Mucosa of rectum (tissue), 2 donors: Measurements from ENCODE around the gene B9D1.

Experiments used
- H3K27ac ChIP-seq, 2 donors: one replicate each; pipeline ENCODE4 v1.7.0; 2013; ENCODE audit warnings: inconsistent platforms in 2 of 2, low read depth in 2 of 2, low read length in 2 of 2
- H3K27me3 ChIP-seq, 2 donors: one replicate each; pipeline ENCODE4 v1.7.0; 2013; ENCODE audit warnings: low read length in 2 of 2; ENCODE audit not compliant: control insufficient read depth in 2 of 2, insufficient read depth in 2 of 2
- H3K36me3 ChIP-seq, 2 donors: one replicate each; pipeline ENCODE4 v1.7.0; 2013; ENCODE audit warnings: low read length in 2 of 2; ENCODE audit not compliant: control insufficient read depth in 2 of 2, insufficient read depth in 2 of 2
- H3K4me1 ChIP-seq, 2 donors: one replicate each; pipeline ENCODE4 v1.7.0; 2013; ENCODE audit warnings: low read length in 2 of 2, mild to moderate bottlenecking in 1 of 2; ENCODE audit not compliant: control insufficient read depth in 2 of 2, insufficient read depth in 2 of 2
- H3K4me3 ChIP-seq, 2 donors: one replicate each; pipeline ENCODE4 v1.7.0; 2013; ENCODE audit warnings: low read length in 2 of 2
- H3K9ac ChIP-seq, 2 donors: one replicate each; pipeline ENCODE4 v1.7.0; 2013; ENCODE audit warnings: low read length in 2 of 2, low read depth in 1 of 2, mild to moderate bottlenecking in 1 of 2
- H3K9me3 ChIP-seq, 2 donors: one replicate each; pipeline ENCODE4 v1.7.0; 2013; ENCODE audit warnings: low read length in 2 of 2; ENCODE audit not compliant: control insufficient read depth in 2 of 2
- donor health status: healthy.
- donor health status: Normal muscosa, but diverticular disease.

B9D1 gene

DNA sequence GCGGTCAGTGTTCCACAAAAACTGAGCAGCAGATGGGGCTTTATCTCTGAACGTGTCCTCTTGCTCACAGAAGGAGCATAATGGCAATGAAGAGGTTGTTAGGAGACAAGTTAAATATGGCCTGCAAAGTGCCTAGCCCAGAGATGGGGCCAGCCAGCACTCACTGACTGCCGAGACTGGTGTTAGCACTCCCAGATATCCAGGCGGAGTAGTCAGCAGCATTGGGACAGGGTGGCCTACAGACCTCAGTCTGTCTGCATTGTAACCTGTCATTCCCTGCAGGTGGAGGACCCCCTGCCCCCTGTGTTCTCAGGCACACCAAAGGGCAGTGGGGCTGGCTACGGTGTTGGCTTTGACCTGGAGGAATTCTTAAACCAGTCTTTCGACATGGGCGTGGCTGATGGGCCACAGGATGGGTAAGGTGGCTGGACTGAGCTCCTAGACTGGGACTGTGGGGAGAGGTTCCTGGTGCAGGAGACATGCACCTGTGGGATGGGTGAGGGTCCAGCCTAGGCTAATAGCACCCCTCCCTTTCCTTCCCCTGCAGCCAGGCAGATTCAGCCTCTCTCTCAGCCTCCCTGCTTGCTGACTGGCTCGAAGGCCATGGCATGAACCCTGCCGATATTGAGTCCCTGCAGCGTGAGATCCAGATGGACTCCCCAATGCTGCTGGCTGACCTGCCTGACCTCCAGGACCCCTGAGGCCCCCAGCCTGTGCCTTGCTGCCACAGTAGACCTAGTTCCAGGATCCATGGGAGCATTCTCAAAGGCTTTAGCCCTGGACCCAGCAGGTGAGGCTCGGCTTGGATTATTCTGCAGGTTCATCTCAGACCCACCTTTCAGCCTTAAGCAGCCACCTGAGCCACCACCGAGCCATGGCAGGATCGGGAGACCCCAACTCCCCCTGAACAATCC, 20.3 kb upstream of the B9D1 start:
- H3K9me3 ChIP-seq: no peaks in the 10 kb centered on the region
- no peak overlapping the region for H3K9ac ChIP-seq
- H3K4me1 ChIP-seq: peaks cover 41% of the 10 kb centered on the region in 2 donors
- H3K4me3 ChIP-seq: no peak overlapping the region
- H3K27me3 ChIP-seq: no peaks in the 10 kb centered on the region
- peaks cover 40 to 44% of the 10 kb centered on the region in 2 donors for H3K36me3 ChIP-seq
- H3K27ac ChIP-seq: peak overlapping the region in 1 of 2 donors; percentile 23

DNA sequence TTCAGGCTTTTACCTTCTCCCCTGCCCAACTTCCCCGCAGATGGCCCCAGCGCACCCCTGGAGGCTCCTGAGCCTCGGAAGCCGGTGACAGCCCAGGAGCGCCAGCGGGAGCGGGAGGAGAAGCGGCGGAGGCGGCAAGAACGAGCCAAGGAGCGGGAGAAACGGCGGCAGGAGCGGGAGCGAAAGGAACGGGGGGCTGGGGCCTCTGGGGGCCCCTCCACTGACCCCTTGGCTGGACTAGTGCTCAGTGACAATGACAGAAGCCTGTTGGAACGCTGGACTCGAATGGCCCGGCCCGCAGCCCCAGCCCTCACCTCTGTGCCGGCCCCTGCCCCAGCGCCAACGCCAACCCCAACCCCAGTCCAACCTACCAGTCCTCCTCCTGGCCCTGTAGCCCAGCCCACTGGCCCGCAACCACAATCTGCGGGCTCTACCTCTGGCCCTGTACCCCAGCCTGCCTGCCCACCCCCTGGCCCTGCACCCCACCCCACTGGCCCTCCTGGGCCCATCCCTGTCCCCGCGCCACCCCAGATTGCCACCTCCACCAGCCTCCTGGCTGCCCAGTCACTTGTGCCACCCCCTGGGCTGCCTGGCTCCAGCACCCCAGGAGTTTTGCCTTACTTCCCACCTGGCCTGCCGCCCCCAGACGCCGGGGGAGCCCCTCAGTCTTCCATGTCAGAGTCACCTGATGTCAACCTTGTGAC, 19.4 kb upstream of the B9D1 start:
- Histone ChIP-seq H3K4me1 (peaks cover 44 to 46% of the 10 kb centered on the region in 2 donors), H3K36me3 (peaks cover 40 to 44% of the 10 kb centered on the region in 2 donors), H3K9ac (no peak overlapping the region), H3K27me3 (no peaks in the 10 kb centered on the region), H3K9me3 (no peaks in the 10 kb centered on the region), H3K27ac (no peak overlapping the region), H3K4me3 (no peak overlapping the region)

DNA sequence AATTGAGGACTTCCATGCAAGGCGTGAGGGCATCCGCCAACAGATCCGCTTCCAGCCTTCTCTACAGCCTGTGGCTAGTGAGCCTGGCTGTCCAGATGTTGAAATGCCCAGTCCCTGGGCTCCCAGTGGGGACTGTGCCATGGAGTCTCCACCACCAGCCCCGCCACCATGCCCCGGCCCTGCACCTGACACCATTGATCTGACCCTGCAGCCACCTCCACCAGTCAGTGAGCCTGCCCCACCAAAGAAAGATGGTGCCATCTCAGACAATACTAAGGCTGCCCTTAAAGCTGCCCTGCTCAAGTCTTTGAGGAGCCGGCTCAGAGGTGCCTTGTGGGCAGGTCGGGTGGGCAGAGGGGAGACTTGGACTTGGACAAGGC, 18.8 kb upstream of the B9D1 start:
- H3K9ac ChIP-seq: no peak overlapping the region
- H3K36me3 ChIP-seq: peaks cover 40 to 44% of the 10 kb centered on the region in 2 donors
- no peaks in the 10 kb centered on the region for H3K27me3 ChIP-seq
- no peak overlapping the region for H3K4me3 ChIP-seq
- peaks cover 45 to 46% of the 10 kb centered on the region in 2 donors for H3K4me1 ChIP-seq
- no peak overlapping the region for H3K27ac ChIP-seq
- no peaks in the 10 kb centered on the region for H3K9me3 ChIP-seq

DNA sequence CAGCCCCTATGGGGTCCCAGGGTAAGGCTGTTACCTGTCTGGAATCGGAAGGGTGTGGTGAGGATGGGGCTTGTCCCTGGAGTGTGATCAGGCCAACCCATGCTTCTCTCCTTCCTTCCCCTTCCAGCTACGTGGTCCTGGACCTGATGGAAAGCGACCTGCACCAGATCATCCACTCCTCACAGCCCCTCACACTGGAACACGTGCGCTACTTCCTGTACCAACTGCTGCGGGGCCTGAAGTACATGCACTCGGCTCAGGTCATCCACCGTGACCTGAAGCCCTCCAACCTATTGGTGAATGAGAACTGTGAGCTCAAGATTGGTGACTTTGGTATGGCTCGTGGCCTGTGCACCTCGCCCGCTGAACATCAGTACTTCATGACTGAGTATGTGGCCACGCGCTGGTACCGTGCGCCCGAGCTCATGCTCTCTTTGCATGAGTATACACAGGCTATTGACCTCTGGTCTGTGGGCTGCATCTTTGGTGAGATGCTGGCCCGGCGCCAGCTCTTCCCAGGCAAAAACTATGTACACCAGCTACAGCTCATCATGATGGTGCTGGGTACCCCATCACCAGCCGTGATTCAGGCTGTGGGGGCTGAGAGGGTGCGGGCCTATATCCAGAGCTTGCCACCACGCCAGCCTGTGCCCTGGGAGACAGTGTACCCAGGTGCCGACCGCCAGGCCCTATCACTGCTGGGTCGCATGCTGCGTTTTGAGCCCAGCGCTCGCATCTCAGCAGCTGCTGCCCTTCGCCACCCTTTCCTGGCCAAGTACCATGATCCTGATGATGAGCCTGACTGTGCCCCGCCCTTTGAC, 18.2 kb upstream of the B9D1 start:
- Histone ChIP-seq H3K9me3 (no peaks in the 10 kb centered on the region), H3K27ac (no peak overlapping the region), H3K4me1 (peaks cover 42 to 44% of the 10 kb centered on the region in 2 donors), H3K4me3 (no peak overlapping the region), H3K9ac (no peak overlapping the region), H3K27me3 (no peaks in the 10 kb centered on the region), H3K36me3 (peaks cover 40 to 44% of the 10 kb centered on the region in 2 donors)

DNA sequence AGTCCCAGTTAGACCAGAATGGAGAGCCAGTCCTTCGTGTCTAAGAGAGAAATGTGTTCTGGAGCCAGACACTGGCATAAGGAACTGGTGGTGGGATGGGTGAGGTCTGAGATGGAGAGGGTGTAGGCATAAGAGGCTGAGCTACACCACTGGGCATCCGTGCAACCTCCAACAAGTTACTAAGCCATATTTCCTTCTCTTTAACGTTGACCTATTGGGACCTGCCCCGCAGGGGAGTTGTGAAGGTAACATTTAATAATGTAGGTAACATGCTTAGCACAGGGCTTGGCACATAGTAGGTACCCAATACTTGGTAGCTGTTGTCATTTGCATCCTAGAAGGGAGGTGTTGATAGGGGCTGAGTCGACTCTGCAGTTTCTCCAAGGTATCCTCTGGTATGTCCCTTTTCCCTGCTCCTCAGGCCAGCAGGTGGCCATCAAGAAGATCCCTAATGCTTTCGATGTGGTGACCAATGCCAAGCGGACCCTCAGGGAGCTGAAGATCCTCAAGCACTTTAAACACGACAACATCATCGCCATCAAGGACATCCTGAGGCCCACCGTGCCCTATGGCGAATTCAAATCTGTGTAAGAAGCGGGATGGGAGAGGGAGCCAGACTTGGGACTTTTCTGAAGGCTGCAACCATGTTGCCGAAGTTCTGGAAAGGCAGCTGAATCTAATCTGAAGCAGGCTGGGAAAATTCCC, 17.0 kb upstream of the B9D1 start:
- peaks cover 31 to 32% of the 10 kb centered on the region in 2 donors for H3K4me1 ChIP-seq
- H3K9me3 ChIP-seq: no peaks in the 10 kb centered on the region
- H3K36me3 ChIP-seq: peaks cover 37 to 40% of the 10 kb centered on the region in 2 donors
- peak overlapping the region; percentile 99 to 100 for H3K27ac ChIP-seq
- peak overlapping the region; percentile 9 to 93 for H3K9ac ChIP-seq
- no peaks in the 10 kb centered on the region for H3K27me3 ChIP-seq
- H3K4me3 ChIP-seq: peak overlapping the region; percentile 82 to 95

DNA sequence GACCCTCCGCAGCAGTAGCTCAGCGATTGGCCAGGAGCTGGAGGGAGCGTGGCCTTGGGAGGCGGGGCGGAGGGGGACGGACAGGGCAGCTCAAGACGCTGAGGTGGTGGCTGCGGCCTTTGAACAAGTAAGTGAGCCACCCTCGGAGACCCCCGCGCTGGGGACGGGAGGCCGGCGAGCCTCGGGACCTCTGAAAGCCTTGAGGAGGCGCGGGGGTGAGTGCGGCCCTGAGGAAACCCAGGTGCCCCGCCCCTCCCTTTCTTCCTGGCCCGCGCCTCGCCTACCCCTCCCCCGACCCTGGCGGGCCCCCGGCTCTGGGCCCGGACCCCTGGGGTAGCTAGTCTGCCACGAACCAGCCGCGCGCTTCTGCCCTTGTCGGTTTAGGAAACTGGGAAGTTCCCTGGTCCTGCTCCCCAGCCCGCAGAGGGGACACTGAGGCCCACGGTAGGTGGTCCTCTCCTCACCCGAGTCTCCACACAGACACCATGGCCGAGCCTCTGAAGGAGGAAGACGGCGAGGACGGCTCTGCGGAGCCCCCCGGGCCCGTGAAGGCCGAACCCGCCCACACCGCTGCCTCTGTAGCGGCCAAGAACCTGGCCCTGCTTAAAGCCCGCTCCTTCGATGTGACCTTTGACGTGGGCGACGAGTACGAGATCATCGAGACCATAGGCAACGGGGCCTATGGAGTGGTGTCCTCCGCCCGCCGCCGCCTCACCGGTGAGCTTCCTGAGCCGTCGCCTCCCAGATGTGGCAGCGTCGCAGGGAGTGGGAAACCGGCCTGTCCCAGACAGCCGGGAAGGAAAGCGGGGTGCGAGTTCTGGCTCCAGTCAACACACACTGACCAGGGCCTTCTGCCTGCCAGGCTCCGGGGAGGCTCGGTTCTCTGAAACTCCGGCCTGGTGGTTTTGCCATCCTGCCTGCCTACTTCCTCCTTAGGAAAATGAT, 16.2 kb upstream of the B9D1 start, which contains the start of gene MAPK7:
Gene MAPK7, plus strand, starts transcription at position 83 of the 945 bp plus-strand sequence. Its CDS starts 403 bp downstream, at position 486.
- Histone ChIP-seq H3K27me3 (no peaks in the 10 kb centered on the region), H3K4me1 (peaks cover 23 to 24% of the 10 kb centered on the region in 2 donors), H3K9ac (peak within 1 kb of the TSS; percentile 93 to 99), H3K9me3 (no peaks in the 10 kb centered on the region), H3K27ac (peak within 1 kb of the TSS; percentile 99 to 100), H3K4me3 (peak within 1 kb of the TSS; percentile 90 to 95), H3K36me3 (peaks cover 35 to 36% of the 10 kb centered on the region in 2 donors)

DNA sequence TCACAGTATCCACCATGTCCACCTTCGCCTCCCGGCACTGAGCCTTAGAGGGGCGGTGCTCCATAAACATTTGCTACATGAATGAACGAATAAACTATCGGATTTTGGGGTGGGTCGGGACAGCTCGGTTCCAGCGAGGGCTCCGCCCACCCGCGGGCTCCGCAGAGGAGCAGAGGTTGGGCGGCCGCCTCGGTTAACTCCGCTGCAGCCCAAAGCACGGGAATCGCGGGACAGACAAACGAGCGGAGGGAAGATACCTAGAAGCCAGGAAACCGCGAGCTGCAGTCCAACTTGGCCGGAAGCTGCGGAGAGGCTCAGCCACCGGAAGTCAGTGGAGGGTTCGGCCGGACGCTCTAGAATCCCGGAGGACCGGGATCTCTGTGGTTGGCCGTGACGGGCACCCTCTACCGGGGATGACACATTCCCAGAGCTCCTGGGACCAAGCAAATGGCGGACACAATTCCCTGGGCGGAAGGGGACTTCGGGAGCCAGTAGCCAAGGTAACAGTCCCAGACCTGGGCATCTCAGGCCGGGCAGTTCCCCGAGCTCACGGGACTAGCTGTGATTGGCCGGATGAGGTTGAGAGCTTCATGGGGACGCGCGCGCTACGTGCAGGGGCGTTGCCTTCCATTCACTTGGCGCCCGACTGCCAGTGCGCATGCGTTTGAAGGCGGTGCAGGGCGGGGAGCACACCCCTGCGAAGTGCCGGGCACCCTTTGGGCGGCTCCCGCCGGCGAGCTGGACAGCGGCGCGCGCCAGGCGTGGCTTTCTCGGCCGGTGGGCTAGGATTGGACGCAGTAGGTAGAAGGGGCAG, 15.3 kb upstream of the B9D1 start:
- Histone ChIP-seq H3K36me3 (peaks cover 28% of the 10 kb centered on the region in 2 donors), H3K9ac (peak overlapping the region; percentile 93 to 99), H3K27me3 (no peaks in the 10 kb centered on the region), H3K27ac (peak overlapping the region; percentile 99 to 100), H3K4me1 (peaks cover 20 to 21% of the 10 kb centered on the region in 2 donors), H3K9me3 (no peaks in the 10 kb centered on the region), H3K4me3 (peak overlapping the region; percentile 90 to 95)

DNA sequence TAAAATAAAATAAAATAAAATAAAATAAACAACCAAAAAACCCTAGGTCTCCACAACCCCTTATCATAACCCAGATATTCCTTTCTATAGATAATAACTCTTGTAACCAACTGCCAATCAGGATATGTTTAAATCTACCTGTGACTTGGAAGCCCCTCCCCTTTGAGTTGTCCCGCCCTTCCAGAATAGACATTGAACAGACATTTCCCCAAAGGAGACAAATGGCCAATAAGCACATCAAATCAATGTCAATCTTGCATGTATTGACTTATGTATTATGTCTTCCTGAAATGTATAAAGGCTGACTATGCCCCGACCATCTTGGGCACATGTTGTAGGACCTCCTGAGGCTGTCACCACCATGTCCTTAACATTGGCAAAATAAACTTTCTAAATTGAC, 14.3 kb upstream of the B9D1 start:
- H3K4me3 ChIP-seq: peak overlapping the region; percentile 90 to 95
- peak overlapping the region; percentile 99 to 100 for H3K27ac ChIP-seq
- H3K4me1 ChIP-seq: peaks cover 17 to 20% of the 10 kb centered on the region in 2 donors
- H3K9ac ChIP-seq: peak overlapping the region; percentile 93 to 99
- H3K9me3 ChIP-seq: no peaks in the 10 kb centered on the region
- no peaks in the 10 kb centered on the region for H3K27me3 ChIP-seq
- H3K36me3 ChIP-seq: peaks cover 21 to 22% of the 10 kb centered on the region in 2 donors
